ENCODE data around the gene LDLRAD2. TPM values are rescaled to one million over a fixed set of nuclear protein-coding genes. Genes with fewer than 3 reads are reported as not detected.

LDLRAD2 gene
- total and polyA plus RNA-seq, 7 donors, result 0.04 to 1.7 (median 0.77) TPM; not detected in 3

- 88 to 89% (median 88%) methylated on average over 6 to 7 of the region's 7 CpGs for WGBS, 3 donors
- intact Hi-C loops (cut with DNase I), result no loop called here
Measured at GRCh38 chr1:21865609-21865942, 53.5 kb downstream of the LDLRAD2 start.

GRCh38 chr1:21865943-21866706, 54.1 kb downstream of the LDLRAD2 start:
- ATAC-seq (no peak), DNase-seq (peak in 1 of 2 donors; percentile 32)
- 73 to 76% (median 73%) methylated on average over 11 of the region's 11 CpGs for WGBS, 3 donors
- Histone ChIP-seq H3K27ac (no peak overlapping the region), H3K27me3 (ENCODE audit: insufficient read depth in 3 of 3, low read length in 2 of 3) (no peaks in the 10 kb centered on the region), H3K4me3 (no peak overlapping the region), H3K36me3 (ENCODE audit: insufficient read depth in 1 of 2, low read depth in 1 of 2) (peaks cover 2 to 66% of the 10 kb centered on the region in 2 donors), H3K9me3 (no peaks in the 10 kb centered on the region), H3K4me1 (peaks cover 7% of the 10 kb centered on the region)
- intact Hi-C loops (cut with DNase I), result no loop called here
- no peak for TF ChIP-seq CTCF (IDR thresholded peaks at IDR 0.05)

More at GRCh38 chr1:21865609-21865942, 53.5 kb downstream of the LDLRAD2 start:
- Histone ChIP-seq H3K27me3 (ENCODE audit: insufficient read depth in 3 of 3, low read length in 2 of 3) (no peaks in the 10 kb centered on the region), H3K4me3 (no peak overlapping the region), H3K27ac (no peak overlapping the region), H3K9me3 (no peaks in the 10 kb centered on the region), H3K36me3 (ENCODE audit: insufficient read depth in 1 of 2, low read depth in 1 of 2) (peaks cover 5 to 67% of the 10 kb centered on the region in 2 donors), H3K4me1 (peaks cover 7% of the 10 kb centered on the region)
- TF ChIP-seq CTCF (IDR thresholded peaks at IDR 0.05), result no peak
- no peak for DNase-seq
- ATAC-seq, result no peak

- no peak for ATAC-seq
- peaks cover 7% of the 10 kb centered on the region for H3K4me1 ChIP-seq
- H3K4me3 ChIP-seq, result no peak overlapping the region
- no peak for DNase-seq
- H3K36me3 ChIP-seq (ENCODE audit: insufficient read depth in 1 of 2, low read depth in 1 of 2), result peaks cover 2 to 66% of the 10 kb centered on the region in 2 donors
- TF ChIP-seq CTCF (IDR thresholded peaks at IDR 0.05), result no peak
- 52 to 61% (median 54%) methylated on average over 1 of the region's 1 CpG for WGBS, 3 donors
- no peak overlapping the region for H3K27ac ChIP-seq
- H3K9me3 ChIP-seq, result no peaks in the 10 kb centered on the region
- H3K27me3 ChIP-seq (ENCODE audit: insufficient read depth in 3 of 3, low read length in 2 of 3), result no peaks in the 10 kb centered on the region
- intact Hi-C loops (cut with DNase I), result no loop called here
Measured at GRCh38 chr1:21866707-21867043, 54.6 kb downstream of the LDLRAD2 start.

GRCh38 chr1:21867451-21867996, 55.5 kb downstream of the LDLRAD2 start:
- DNase-seq, result no peak
- H3K4me3 ChIP-seq, result no peak overlapping the region
- peaks cover 7% of the 10 kb centered on the region for H3K4me1 ChIP-seq
- WGBS, 3 donors, result 81 to 89% (median 84%) methylated on average over 5 of the region's 5 CpGs
- no peaks in the 10 kb centered on the region for H3K27me3 ChIP-seq (ENCODE audit: insufficient read depth in 3 of 3, low read length in 2 of 3)
- intact Hi-C loops (cut with DNase I), result no loop called here
- TF ChIP-seq CTCF (IDR thresholded peaks at IDR 0.05), result no peak
- H3K9me3 ChIP-seq, result no peaks in the 10 kb centered on the region
- H3K36me3 ChIP-seq (ENCODE audit: insufficient read depth in 1 of 2, low read depth in 1 of 2), result peaks cover 0 to 66% of the 10 kb centered on the region in 2 donors
- H3K27ac ChIP-seq, result no peak overlapping the region
- no peak for ATAC-seq

Measured in psoas muscle (tissue), 8 donors.